H1 (cell line): Measurements from ENCODE around the gene UBN2.

Source experiments
- CBX5 ChIP-seq: fragments of 300-800, 300-1000 bp; sonication (generic); IDR thresholded peaks from 2 replicates; pipeline ENCODE4 v1.7.1; 2016; ENCODE audit warnings: antibody characterized with exemption, low read length, low read depth
- POLR2A ChIP-seq, 2 experiments: IDR thresholded peaks; 1 replicate in 1 of 2; 2 replicates in 1 of 2; pipeline ENCODE4 v1.6.1; 2011; ENCODE audit warnings: low read depth in 2 of 2, low read length in 2 of 2, mild to moderate bottlenecking in 2 of 2; ENCODE audit errors: control extremely low read depth in 1 of 2
- POLR2AphosphoS5 ChIP-seq: IDR thresholded peaks from 2 replicates; pipeline ENCODE4 v1.6.1; 2011; ENCODE audit warnings: low read depth, low read length
- RAD21 ChIP-seq, 2 experiments: IDR thresholded peaks in 1 of 2; conservative IDR thresholded peaks in 1 of 2; 2 replicates each; pipeline ENCODE4 v1.6.1; 2011; ENCODE audit warnings: low read depth in 2 of 2, low read length in 2 of 2, improper control_type of control experiment in 1 of 2, inconsistent platforms in 1 of 2, mild to moderate bottlenecking in 1 of 2, moderate library complexity in 1 of 2
- SIN3A ChIP-seq, 2 experiments: IDR thresholded peaks in 1 of 2; conservative IDR thresholded peaks in 1 of 2; 2 replicates each; pipeline ENCODE4 v1.6.1; 2011 to 2012; ENCODE audit warnings: low read length in 2 of 2, improper control_type of control experiment in 1 of 2, low read depth in 1 of 2, mild to moderate bottlenecking in 1 of 2
- TAF1 ChIP-seq: IDR thresholded peaks from 2 replicates; pipeline ENCODE4 v1.6.1; 2011; ENCODE audit warnings: mild to moderate bottlenecking, low read depth, low read length
- ZNF274 ChIP-seq: IDR thresholded peaks from 2 replicates; pipeline ENCODE4 v1.7.0; 2012; ENCODE audit warnings: low read length, borderline replicate concordance; ENCODE audit errors: extremely low read depth
- TF ChIP-seq, protein P1 (sequence below): IDR thresholded peaks from 2 replicates; pipeline ENCODE4 v1.6.1; 2011; ENCODE audit warnings: low read length, improper control_type of control experiment
- TF ChIP-seq, protein P2 (sequence below), 3 experiments: IDR thresholded peaks; 1 replicate in 2 of 3; 2 replicates in 1 of 3; pipeline versions ENCODE4 v1.5.1 to v1.6.1; 2011; ENCODE audit warnings: low read length in 3 of 3, mild to moderate bottlenecking in 3 of 3, inconsistent platforms in 2 of 3, low read depth in 1 of 3, moderate library complexity in 1 of 3; ENCODE audit not compliant: insufficient read depth in 1 of 3; ENCODE audit errors: control extremely low read depth in 1 of 3

DNA sequence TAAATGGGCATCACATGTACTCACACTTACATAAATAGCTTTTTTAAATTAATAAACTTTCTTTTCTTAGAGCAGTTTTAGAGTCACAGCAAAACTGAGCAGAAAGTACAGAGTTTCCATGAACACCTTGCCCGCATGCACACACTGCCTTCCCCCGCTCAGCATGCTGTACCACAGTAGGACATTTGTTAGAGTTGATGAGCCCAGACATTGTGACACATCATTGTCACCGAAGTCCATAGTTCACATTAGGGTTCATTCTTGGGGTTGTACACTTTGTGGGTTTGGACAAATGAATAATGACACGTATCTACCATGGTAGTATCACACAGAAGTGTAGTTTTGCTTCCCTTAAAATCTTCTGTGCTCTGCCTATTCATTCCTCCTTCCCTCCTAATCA lies 23.7 kb downstream of the UBN2 start:
- TF ChIP-seq TAF1 (no peak), RAD21 (IDR thresholded peaks at IDR 0.05 in 1 of 2, conservative IDR thresholded peaks at IDR 0.05 in 1 of 2; ENCODE audit: low read depth in 2 of 2, low read length in 2 of 2) (no peak), CBX5 (no peak), POLR2A (IDR thresholded peaks at IDR 0.05; ENCODE audit: control extremely low read depth in 1 of 2, low read depth in 2 of 2, low read length in 2 of 2) (no peak), SIN3A (conservative IDR thresholded peaks at IDR 0.05 in 1 of 2, IDR thresholded peaks at IDR 0.05 in 1 of 2; ENCODE audit: low read depth in 1 of 2, low read length in 2 of 2) (no peak), ZNF274 (no peak), POLR2AphosphoS5 (no peak)
- TF ChIP-seq, protein P1, sequence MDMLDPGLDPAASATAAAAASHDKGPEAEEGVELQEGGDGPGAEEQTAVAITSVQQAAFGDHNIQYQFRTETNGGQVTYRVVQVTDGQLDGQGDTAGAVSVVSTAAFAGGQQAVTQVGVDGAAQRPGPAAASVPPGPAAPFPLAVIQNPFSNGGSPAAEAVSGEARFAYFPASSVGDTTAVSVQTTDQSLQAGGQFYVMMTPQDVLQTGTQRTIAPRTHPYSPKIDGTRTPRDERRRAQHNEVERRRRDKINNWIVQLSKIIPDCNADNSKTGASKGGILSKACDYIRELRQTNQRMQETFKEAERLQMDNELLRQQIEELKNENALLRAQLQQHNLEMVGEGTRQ, result no peak
- TF ChIP-seq, protein P2, sequence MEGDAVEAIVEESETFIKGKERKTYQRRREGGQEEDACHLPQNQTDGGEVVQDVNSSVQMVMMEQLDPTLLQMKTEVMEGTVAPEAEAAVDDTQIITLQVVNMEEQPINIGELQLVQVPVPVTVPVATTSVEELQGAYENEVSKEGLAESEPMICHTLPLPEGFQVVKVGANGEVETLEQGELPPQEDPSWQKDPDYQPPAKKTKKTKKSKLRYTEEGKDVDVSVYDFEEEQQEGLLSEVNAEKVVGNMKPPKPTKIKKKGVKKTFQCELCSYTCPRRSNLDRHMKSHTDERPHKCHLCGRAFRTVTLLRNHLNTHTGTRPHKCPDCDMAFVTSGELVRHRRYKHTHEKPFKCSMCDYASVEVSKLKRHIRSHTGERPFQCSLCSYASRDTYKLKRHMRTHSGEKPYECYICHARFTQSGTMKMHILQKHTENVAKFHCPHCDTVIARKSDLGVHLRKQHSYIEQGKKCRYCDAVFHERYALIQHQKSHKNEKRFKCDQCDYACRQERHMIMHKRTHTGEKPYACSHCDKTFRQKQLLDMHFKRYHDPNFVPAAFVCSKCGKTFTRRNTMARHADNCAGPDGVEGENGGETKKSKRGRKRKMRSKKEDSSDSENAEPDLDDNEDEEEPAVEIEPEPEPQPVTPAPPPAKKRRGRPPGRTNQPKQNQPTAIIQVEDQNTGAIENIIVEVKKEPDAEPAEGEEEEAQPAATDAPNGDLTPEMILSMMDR (IDR thresholded peaks at IDR 0.05; ENCODE audit: control extremely low read depth in 1 of 3, insufficient read depth in 1 of 3, low read depth in 1 of 3, low read length in 3 of 3), result no peak
